Measurements from ENCODE around the gene GPX7.
A peak's percentile ranks its signal among the peaks of the same experiment; 100 is the strongest.

Gene GPX7

DNA sequence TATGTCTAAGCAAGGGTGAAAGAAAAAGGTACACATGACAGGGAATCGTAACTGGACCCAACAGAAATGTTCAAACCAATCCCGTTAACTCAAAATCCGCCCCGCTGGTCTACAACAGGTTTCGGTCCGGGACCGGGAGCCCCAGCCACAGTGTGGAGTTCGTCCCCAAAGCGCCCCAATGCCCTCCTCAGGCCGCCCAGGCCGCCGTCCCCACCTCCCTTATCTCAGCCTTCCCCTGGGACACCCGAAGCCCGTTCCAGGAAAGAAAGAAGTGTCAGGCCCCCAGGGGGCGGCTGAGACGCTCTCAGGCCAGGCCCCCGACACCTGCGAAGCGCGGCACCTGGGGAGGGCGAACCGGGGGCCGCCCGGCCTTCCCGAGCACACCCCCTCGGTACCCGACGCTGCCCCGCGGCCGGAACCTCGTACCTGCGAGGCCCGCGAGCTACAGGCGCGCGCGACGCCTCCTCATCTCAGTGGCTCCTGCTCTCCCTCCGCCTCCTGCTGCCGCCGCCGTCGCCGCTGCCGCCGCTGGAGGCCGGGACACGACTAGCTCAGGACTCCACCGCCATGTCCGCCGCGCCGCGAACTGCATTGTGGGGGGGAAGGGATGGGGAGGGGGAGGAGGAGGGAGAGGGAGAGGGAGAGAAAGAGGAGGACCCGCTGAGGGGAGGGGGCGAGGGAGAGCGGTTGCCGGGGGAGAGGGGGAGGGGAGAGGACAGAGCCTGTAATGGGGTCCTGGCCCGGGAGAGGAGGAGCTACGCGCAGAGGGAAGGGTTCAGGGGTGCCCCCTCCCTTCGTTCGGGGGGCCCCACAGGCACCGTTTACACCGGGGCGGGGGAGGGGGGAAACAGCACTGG lies 49.4 kb upstream of the GPX7 start, which contains the start of gene TUT4 (continued):
- TF ChIP-seq MYNN (tag by site-specific recombination; IDR thresholded peaks at IDR 0.05; ENCODE audit: borderline replicate concordance) (no peak), MZF1 (tag by site-specific recombination; IDR thresholded peaks at IDR 0.05; ENCODE audit: borderline replicate concordance) (no peak), ZNF16 (tag by site-specific recombination; IDR thresholded peaks at IDR 0.05; ENCODE audit: low read depth) (no peak), ZNF629 (tag by site-specific recombination; IDR thresholded peaks at IDR 0.05) (no peak), ZNF830 (tag by site-specific recombination; IDR thresholded peaks at IDR 0.05; ENCODE audit: low read depth) (no peak), KLF9 (tag by site-specific recombination; IDR thresholded peaks at IDR 0.05; ENCODE audit: low read depth) (peak; percentile 82), ZBTB48 (tag by site-specific recombination; IDR thresholded peaks at IDR 0.05) (peak; percentile 54; the same call in 1 of the 2 replicates), ZNF239 (tag by site-specific recombination; IDR thresholded peaks at IDR 0.05) (no peak), ZNF843 (tag by site-specific recombination; IDR thresholded peaks at IDR 0.05) (peak; percentile 42; the same call in 1 of the 2 replicates), ZNF155 (tag by site-specific recombination; IDR thresholded peaks at IDR 0.05) (no peak), ZNF544 (tag by site-specific recombination; IDR thresholded peaks at IDR 0.05) (no peak), ZNF132 (tag by site-specific recombination; IDR thresholded peaks at IDR 0.05; ENCODE audit: borderline replicate concordance) (no peak), ZNF624 (tag by site-specific recombination; IDR thresholded peaks at IDR 0.05) (no peak), HOXA7 (CRISPR knock-in tag; IDR thresholded peaks at IDR 0.05; ENCODE audit: borderline replicate concordance) (no peak), SCRT2 (tag by site-specific recombination; IDR thresholded peaks at IDR 0.05) (peak; percentile 69; the same call in 1 of the 2 replicates), SP3 (tag by site-specific recombination; IDR thresholded peaks at IDR 0.05) (peak; percentile 57; the same call in 1 of the 2 replicates), ZNF140 (tag by site-specific recombination; IDR thresholded peaks at IDR 0.05) (no peak), ZNF157 (tag by site-specific recombination; IDR thresholded peaks at IDR 0.05) (no peak)
- TF ChIP-seq, protein P1, sequence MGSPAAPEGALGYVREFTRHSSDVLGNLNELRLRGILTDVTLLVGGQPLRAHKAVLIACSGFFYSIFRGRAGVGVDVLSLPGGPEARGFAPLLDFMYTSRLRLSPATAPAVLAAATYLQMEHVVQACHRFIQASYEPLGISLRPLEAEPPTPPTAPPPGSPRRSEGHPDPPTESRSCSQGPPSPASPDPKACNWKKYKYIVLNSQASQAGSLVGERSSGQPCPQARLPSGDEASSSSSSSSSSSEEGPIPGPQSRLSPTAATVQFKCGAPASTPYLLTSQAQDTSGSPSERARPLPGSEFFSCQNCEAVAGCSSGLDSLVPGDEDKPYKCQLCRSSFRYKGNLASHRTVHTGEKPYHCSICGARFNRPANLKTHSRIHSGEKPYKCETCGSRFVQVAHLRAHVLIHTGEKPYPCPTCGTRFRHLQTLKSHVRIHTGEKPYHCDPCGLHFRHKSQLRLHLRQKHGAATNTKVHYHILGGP (tag by site-specific recombination; IDR thresholded peaks at IDR 0.05), result no peak
- TF ChIP-seq, protein P2, sequence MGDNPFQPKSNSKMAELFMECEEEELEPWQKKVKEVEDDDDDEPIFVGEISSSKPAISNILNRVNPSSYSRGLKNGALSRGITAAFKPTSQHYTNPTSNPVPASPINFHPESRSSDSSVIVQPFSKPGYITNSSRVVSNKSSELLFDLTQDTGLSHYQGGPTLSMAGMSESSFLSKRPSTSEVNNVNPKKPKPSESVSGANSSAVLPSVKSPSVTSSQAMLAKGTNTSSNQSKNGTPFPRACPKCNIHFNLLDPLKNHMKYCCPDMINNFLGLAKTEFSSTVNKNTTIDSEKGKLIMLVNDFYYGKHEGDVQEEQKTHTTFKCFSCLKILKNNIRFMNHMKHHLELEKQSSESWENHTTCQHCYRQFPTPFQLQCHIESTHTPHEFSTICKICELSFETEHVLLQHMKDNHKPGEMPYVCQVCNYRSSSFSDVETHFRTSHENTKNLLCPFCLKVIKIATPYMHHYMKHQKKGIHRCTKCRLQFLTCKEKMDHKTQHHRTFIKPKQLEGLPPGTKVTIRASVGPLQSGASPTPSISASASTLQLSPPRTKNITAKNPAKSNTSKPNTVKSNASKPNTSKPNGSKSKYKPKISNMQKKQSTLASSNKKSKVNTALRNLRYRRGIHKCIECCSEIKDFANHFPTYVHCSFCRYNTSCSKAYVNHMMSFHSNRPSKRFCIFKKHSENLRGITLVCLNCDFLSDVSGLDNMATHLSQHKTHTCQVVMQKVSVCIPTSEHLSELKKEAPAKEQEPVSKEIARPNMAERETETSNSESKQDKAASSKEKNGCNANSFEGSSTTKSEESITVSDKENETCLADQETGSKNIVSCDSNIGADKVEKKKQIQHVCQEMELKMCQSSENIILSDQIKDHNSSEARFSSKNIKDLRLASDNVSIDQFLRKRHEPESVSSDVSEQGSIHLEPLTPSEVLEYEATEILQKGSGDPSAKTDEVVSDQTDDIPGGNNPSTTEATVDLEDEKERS (tag by site-specific recombination; IDR thresholded peaks at IDR 0.05), result no peak
- TF ChIP-seq, protein P3, sequence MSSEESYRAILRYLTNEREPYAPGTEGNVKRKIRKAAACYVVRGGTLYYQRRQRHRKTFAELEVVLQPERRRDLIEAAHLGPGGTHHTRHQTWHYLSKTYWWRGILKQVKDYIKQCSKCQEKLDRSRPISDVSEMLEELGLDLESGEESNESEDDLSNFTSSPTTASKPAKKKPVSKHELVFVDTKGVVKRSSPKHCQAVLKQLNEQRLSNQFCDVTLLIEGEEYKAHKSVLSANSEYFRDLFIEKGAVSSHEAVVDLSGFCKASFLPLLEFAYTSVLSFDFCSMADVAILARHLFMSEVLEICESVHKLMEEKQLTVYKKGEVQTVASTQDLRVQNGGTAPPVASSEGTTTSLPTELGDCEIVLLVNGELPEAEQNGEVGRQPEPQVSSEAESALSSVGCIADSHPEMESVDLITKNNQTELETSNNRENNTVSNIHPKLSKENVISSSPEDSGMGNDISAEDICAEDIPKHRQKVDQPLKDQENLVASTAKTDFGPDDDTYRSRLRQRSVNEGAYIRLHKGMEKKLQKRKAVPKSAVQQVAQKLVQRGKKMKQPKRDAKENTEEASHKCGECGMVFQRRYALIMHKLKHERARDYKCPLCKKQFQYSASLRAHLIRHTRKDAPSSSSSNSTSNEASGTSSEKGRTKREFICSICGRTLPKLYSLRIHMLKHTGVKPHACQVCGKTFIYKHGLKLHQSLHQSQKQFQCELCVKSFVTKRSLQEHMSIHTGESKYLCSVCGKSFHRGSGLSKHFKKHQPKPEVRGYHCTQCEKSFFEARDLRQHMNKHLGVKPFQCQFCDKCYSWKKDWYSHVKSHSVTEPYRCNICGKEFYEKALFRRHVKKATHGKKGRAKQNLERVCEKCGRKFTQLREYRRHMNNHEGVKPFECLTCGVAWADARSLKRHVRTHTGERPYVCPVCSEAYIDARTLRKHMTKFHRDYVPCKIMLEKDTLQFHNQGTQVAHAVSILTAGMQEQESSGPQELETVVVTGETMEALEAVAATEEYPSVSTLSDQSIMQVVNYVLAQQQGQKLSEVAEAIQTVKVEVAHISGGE (tag by site-specific recombination; conservative IDR thresholded peaks at IDR 0.05; ENCODE audit: low read depth), result peak; percentile 48; the same call in 1 of the 2 replicates
- TF ChIP-seq, protein P4, sequence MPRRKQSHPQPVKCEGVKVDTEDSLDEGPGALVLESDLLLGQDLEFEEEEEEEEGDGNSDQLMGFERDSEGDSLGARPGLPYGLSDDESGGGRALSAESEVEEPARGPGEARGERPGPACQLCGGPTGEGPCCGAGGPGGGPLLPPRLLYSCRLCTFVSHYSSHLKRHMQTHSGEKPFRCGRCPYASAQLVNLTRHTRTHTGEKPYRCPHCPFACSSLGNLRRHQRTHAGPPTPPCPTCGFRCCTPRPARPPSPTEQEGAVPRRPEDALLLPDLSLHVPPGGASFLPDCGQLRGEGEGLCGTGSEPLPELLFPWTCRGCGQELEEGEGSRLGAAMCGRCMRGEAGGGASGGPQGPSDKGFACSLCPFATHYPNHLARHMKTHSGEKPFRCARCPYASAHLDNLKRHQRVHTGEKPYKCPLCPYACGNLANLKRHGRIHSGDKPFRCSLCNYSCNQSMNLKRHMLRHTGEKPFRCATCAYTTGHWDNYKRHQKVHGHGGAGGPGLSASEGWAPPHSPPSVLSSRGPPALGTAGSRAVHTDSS (tag by site-specific recombination; IDR thresholded peaks at IDR 0.05), result no peak
- TF ChIP-seq, protein P5, sequence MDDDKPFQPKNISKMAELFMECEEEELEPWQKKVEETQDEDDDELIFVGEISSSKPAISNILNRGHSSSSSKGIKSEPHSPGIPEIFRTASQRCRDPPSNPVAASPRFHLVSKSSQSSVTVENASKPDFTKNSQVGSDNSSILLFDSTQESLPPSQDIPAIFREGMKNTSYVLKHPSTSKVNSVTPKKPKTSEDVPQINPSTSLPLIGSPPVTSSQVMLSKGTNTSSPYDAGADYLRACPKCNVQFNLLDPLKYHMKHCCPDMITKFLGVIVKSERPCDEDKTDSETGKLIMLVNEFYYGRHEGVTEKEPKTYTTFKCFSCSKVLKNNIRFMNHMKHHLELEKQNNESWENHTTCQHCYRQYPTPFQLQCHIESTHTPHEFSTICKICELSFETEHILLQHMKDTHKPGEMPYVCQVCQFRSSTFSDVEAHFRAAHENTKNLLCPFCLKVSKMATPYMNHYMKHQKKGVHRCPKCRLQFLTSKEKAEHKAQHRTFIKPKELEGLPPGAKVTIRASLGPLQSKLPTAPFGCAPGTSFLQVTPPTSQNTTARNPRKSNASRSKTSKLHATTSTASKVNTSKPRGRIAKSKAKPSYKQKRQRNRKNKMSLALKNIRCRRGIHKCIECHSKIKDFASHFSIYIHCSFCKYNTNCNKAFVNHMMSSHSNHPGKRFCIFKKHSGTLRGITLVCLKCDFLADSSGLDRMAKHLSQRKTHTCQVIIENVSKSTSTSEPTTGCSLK (tag by site-specific recombination; IDR thresholded peaks at IDR 0.05), result no peak
- TF ChIP-seq, protein P6, sequence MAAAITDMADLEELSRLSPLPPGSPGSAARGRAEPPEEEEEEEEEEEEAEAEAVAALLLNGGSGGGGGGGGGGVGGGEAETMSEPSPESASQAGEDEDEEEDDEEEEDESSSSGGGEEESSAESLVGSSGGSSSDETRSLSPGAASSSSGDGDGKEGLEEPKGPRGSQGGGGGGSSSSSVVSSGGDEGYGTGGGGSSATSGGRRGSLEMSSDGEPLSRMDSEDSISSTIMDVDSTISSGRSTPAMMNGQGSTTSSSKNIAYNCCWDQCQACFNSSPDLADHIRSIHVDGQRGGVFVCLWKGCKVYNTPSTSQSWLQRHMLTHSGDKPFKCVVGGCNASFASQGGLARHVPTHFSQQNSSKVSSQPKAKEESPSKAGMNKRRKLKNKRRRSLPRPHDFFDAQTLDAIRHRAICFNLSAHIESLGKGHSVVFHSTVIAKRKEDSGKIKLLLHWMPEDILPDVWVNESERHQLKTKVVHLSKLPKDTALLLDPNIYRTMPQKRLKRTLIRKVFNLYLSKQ (tag by site-specific recombination; IDR thresholded peaks at IDR 0.05; ENCODE audit: borderline replicate concordance), result no peak

Data from HEK293 (cell line).